Keratinocyte (primary cell): Measurements from ENCODE around the gene EBF4. TPM values are rescaled to one million over a fixed set of nuclear protein-coding genes. Genes with fewer than 3 reads are reported as not detected.

Source experiments
- DNase-seq: peaks from one replicate; pipeline ENCODE4 v3.0.0-alpha.2; 2011; ENCODE audit warnings: low read depth, missing footprints, low spot score
- FAIRE-seq: peaks from 2 replicates; lab custom pipeline; 2011; peaks lifted over from hg19 to GRCh38; lab: Jason Lieb, UNC
- H2AFZ ChIP-seq: 2 replicates; pipeline ENCODE4 v1.6.0; 2012; ENCODE audit warnings: low read length, control low read depth, inconsistent platforms; ENCODE audit not compliant: control insufficient read depth
- H3K27ac ChIP-seq: 2 replicates; pipeline ENCODE4 v1.5.1; 2011; ENCODE audit warnings: low read length; ENCODE audit not compliant: control insufficient read depth, insufficient read depth
- H3K27me3 ChIP-seq: 3 replicates; pipeline ENCODE4 v1.6.0; 2011; ENCODE audit warnings: low read length; ENCODE audit not compliant: control insufficient read depth, insufficient read depth; ENCODE audit errors: extremely low read depth
- H3K36me3 ChIP-seq, 2 experiments: 2 replicates in 1 of 2; 3 replicates in 1 of 2; pipeline ENCODE4 v1.5.1; 2011; ENCODE audit warnings: low read length in 2 of 2, mild to moderate bottlenecking in 1 of 2; ENCODE audit not compliant: control insufficient read depth in 2 of 2, insufficient read depth in 2 of 2; ENCODE audit errors: extremely low read depth in 1 of 2
- H3K4me1 ChIP-seq: 3 replicates; pipeline ENCODE4 v1.5.1; 2011; ENCODE audit warnings: low read length; ENCODE audit not compliant: control insufficient read depth, insufficient read depth; ENCODE audit errors: extremely low read depth
- H3K4me2 ChIP-seq: 3 replicates; pipeline ENCODE4 v1.6.0; 2011; ENCODE audit warnings: low read depth, low read length; ENCODE audit not compliant: control insufficient read depth, insufficient read depth; ENCODE audit errors: extremely low read depth
- H3K4me3 ChIP-seq, 3 experiments: fragments of 200-600 bp in 1 of 3; sonication (generic) in 1 of 3; 2 replicates in 2 of 3; 3 replicates in 1 of 3; pipeline ENCODE4 v1.5.1; 2011 to 2016; ENCODE audit warnings: low read length in 3 of 3, mild to moderate bottlenecking in 3 of 3, control low read depth in 2 of 3, inconsistent platforms in 1 of 3, low read depth in 1 of 3, mixed read lengths in 1 of 3, mixed run types in 1 of 3, moderate library complexity in 1 of 3; ENCODE audit not compliant: control insufficient read depth in 2 of 3, insufficient read depth in 2 of 3; ENCODE audit errors: extremely low read depth in 1 of 3
- H3K79me2 ChIP-seq: 2 replicates; pipeline ENCODE4 v1.6.0; 2012; ENCODE audit warnings: low read length; ENCODE audit not compliant: control insufficient read depth, insufficient read depth
- H3K9ac ChIP-seq: 3 replicates; pipeline ENCODE4 v1.6.0; 2011; ENCODE audit warnings: low read length; ENCODE audit not compliant: control insufficient read depth, insufficient read depth; ENCODE audit errors: extremely low read depth
- H3K9me1 ChIP-seq: 3 replicates; pipeline ENCODE4 v1.6.0; 2011; ENCODE audit warnings: low read length; ENCODE audit not compliant: control insufficient read depth, insufficient read depth; ENCODE audit errors: extremely low read depth
- H3K9me3 ChIP-seq: 2 replicates; pipeline ENCODE4 v1.5.1; 2012; ENCODE audit warnings: low read depth, low read length; ENCODE audit not compliant: control insufficient read depth
- H4K20me1 ChIP-seq: 3 replicates; pipeline ENCODE4 v1.6.0; 2011; ENCODE audit warnings: low read length; ENCODE audit not compliant: control insufficient read depth, insufficient read depth; ENCODE audit errors: extremely low read depth
- CTCF ChIP-seq, 3 experiments: IDR thresholded peaks in 1 of 3; conservative IDR thresholded peaks in 1 of 3; optimal IDR thresholded peaks in 1 of 3; 2 replicates in 2 of 3; 3 replicates in 1 of 3; pipeline versions ENCODE3 to v1.5.1; 2011; ENCODE audit warnings: low read length in 3 of 3, mild to moderate bottlenecking in 3 of 3, moderate library complexity in 2 of 3, control low read depth in 1 of 3, inconsistent platforms in 1 of 3; ENCODE audit not compliant: insufficient read depth in 2 of 3; ENCODE audit errors: extremely low read depth in 1 of 3
- EZH2 ChIP-seq: IDR thresholded peaks from one replicate; pipeline ENCODE4 v1.6.1; 2012; ENCODE audit warnings: inconsistent platforms, mild to moderate bottlenecking, low read length, moderate library complexity
- dilution Hi-C: fragments of 300-500 bp; cut with MboI; formaldehyde crosslinking; loops from one replicate; pipeline ENCODE4 v1.7.0; 2020; ENCODE audit warnings: low sequenced_read_pairs; ENCODE audit not compliant: extremely low pct_ligation_motif_present
- polyA plus RNA-seq, 5 experiments: library from polyadenylated mRNA; depleted of rRNA in 3 of 5; stranded (reverse) in 3 of 5; stranded (forward) in 1 of 5; unstranded in 1 of 5; fragments of >200 nt; gene quantifications; 1 replicate in 1 of 5; 2 replicates in 3 of 5; 3 replicates in 1 of 5; pipeline versions ENCODE4 v1.2.1 to v1.2.3, GENCODE V29; 2011 to 2012; ENCODE audit warnings: missing spikeins in 2 of 5, low read depth in 1 of 5, low replicate concordance in 1 of 5

EBF4 gene
- polyA plus RNA-seq, 1 donor (not counting 4 experiments of a cell fraction or from before 2014, with no cell fraction given): not detected

- FAIRE-seq (no peak), DNase-seq (no peak)
- H3K4me3 ChIP-seq: no peak overlapping the region
- H3K27ac ChIP-seq: no peak overlapping the region
- no peaks in the 10 kb centered on the region for H4K20me1 ChIP-seq
- H3K4me2 ChIP-seq: no peak overlapping the region
- H2AFZ ChIP-seq: no peak overlapping the region
- no peaks in the 10 kb centered on the region for H3K9me3 ChIP-seq
- no peaks in the 10 kb centered on the region for H3K9me1 ChIP-seq
- H3K27me3 ChIP-seq: peaks cover 55% of the 10 kb centered on the region
- no peaks in the 10 kb centered on the region for H3K79me2 ChIP-seq
- TF ChIP-seq CTCF (optimal IDR thresholded peaks at IDR 0.05 in 1 of 3, IDR thresholded peaks at IDR 0.05 in 1 of 3, conservative IDR thresholded peaks at IDR 0.05 in 1 of 3; ENCODE audit: extremely low read depth in 1 of 3, insufficient read depth in 2 of 3, low read length in 3 of 3): no peak
- TF ChIP-seq EZH2: no peak
- dilution Hi-C loops: no loop called here
- no peak overlapping the region for H3K9ac ChIP-seq
- H3K4me1 ChIP-seq: peaks cover 2% of the 10 kb centered on the region
- H3K36me3 ChIP-seq: no peaks in the 10 kb centered on the region
Observed at GRCh38 chr20:2793471-2793870, 100.9 kb downstream of the EBF4 start.

- no peaks in the 10 kb centered on the region for H3K9me1 ChIP-seq
- H3K79me2 ChIP-seq: no peaks in the 10 kb centered on the region
- dilution Hi-C loops: no loop called here
- no peak overlapping the region for H2AFZ ChIP-seq
- peaks cover 62% of the 10 kb centered on the region for H3K27me3 ChIP-seq
- TF ChIP-seq EZH2: no peak
- no peak for TF ChIP-seq CTCF (optimal IDR thresholded peaks at IDR 0.05 in 1 of 3, IDR thresholded peaks at IDR 0.05 in 1 of 3, conservative IDR thresholded peaks at IDR 0.05 in 1 of 3; ENCODE audit: extremely low read depth in 1 of 3, insufficient read depth in 2 of 3, low read length in 3 of 3)
- no peak overlapping the region for H3K4me3 ChIP-seq
- H3K27ac ChIP-seq: no peak overlapping the region
- H4K20me1 ChIP-seq: no peaks in the 10 kb centered on the region
- H3K36me3 ChIP-seq: no peaks in the 10 kb centered on the region
- no peaks in the 10 kb centered on the region for H3K9me3 ChIP-seq
- peaks cover 2% of the 10 kb centered on the region for H3K4me1 ChIP-seq
- no peak overlapping the region for H3K4me2 ChIP-seq
- H3K9ac ChIP-seq: no peak overlapping the region
- FAIRE-seq (no peak), DNase-seq (no peak)
Observed at GRCh38 chr20:2794202-2794748, 101.7 kb downstream of the EBF4 start.
